Thyroid gland (tissue), 4 donors: ENCODE data around the gene DNAJC16. TPM values are rescaled to one million over a fixed set of nuclear protein-coding genes. Genes with fewer than 3 reads are reported as not detected.
"Not testable (repeated sequence)": the region's sequence is repeated elsewhere in the genome, so short reads cannot be mapped to it uniquely, and the experiment has no call there.

Experiments used
- DNase-seq, 2 donors: peaks; one replicate each; pipeline ENCODE4 v3.0.0-alpha.2; 2019
- H3K27ac ChIP-seq, 3 donors: fragments of 200-600 bp; sonication (generic); 1 replicate in 2 of 3; 2 replicates in 1 of 3; pipeline ENCODE4 v1.5.1; 2016 to 2019; ENCODE audit warnings: mild to moderate bottlenecking in 1 of 3, moderate library complexity in 1 of 3
- H3K27me3 ChIP-seq: fragments of 200-600 bp; sonication (generic); one replicate; pipeline ENCODE4 v1.5.1; 2019
- H3K36me3 ChIP-seq, 2 donors: fragments of 200-600 bp; sonication (generic); one replicate each; pipeline ENCODE4 v1.5.1; 2016 to 2019
- H3K4me1 ChIP-seq, 2 donors: fragments of 200-600 bp; sonication (generic); one replicate each; pipeline ENCODE4 v1.5.1; 2017 to 2019
- H3K4me3 ChIP-seq, 3 donors: fragments of 200-600 bp; sonication (generic); replicated peaks in 1 of 3; 1 replicate in 2 of 3; 2 replicates in 1 of 3; pipeline ENCODE4 v1.5.1; 2016; ENCODE audit warnings: mild to moderate bottlenecking in 1 of 3
- H3K9me3 ChIP-seq: fragments of 200-600 bp; sonication (generic); one replicate; pipeline ENCODE4 v1.5.1; 2017
- POLR2A ChIP-seq, 2 donors: fragments of 450-650 bp; IDR thresholded peaks; one replicate each; pipeline ENCODE4 v1.6.1; 2017; ENCODE audit warnings: antibody characterized with exemption in 2 of 2, mild to moderate bottlenecking in 2 of 2, moderate library complexity in 1 of 2
- WGBS, 2 donors: methylation state at CpG; one replicate each; pipeline ENCODE4 v1.1.5; 2017; 5-methylcytosine and 5-hydroxymethylcytosine counted together
- intact Hi-C: fragments of 100-400 bp; cut with DNase I; formaldehyde crosslinking; loops from one replicate; pipeline ENCODE4 v1.15.1; 2023
- total RNA-seq, 4 donors: library from RNA; depleted of rRNA; stranded (reverse); fragments of >200 nt; gene quantifications; one replicate each; pipeline ENCODE4 v1.2.3, GENCODE V29; 2016
- TF ChIP-seq, protein P1 (sequence below), 6 experiments: fragments of 200-600 bp in 3 of 6; fragments of 450-650 bp in 3 of 6; sonication (generic) in 3 of 6; IDR thresholded peaks; one replicate each; pipeline ENCODE4 v1.5.1; 2016 to 2019; ENCODE audit warnings: antibody characterized with exemption in 6 of 6, mild to moderate bottlenecking in 2 of 6, inconsistent platforms in 1 of 6, moderate library complexity in 1 of 6

DNAJC16 gene
- total RNA-seq, 4 donors from 2014 or later: 24.3 to 46.8 (median 29.7) TPM

DNA sequence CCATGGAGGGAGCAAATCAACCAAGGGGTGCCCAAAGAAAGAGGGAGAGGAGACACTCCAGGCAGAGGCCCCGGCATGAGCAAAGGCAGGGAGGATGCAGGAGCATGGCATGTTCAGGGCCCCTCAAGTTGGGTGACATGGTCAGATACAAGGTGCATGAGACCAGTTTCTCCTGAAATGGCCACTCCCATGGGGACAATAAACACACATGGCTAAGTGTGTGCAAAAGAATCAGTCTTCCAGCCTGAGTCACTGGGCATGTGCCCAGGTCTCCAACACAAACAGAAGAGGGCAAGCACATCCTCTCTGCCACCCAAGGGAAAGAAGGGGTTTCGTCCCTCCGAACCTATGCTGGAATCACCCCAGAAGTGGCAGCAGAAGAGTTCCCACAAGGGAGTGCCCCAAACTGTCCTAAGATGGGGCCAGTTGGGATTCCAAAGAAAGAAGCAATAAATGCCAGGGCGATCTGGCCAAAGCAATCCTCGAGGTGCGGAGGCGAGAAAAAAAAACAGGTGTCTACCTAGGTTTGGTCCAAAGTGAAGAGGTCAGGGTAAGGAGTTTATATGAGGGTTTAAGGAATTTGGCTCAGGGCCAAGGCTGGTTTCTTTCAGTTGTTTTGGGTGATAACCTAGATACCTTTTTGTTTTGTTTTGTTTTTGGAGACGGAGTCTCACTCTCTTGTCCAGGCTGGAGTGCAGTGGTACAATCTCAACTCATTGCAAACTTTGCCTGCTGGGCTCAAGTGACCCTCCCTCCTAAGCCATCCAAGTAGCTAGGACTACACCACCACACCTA is 15.8 kb upstream of the DNAJC16 start:
- DNase-seq: no peak
- no peaks in the 10 kb centered on the region for H3K9me3 ChIP-seq
- no peak overlapping the region for H3K27ac ChIP-seq
- H3K27me3 ChIP-seq: no peaks in the 10 kb centered on the region
- WGBS, 2 donors: 79 to 87% methylated on average over 8 of the region's 8 CpGs
- intact Hi-C loops: no loop called here
- no peak for TF ChIP-seq POLR2A (IDR thresholded peaks at IDR 0.05)
- TF ChIP-seq, protein P1, sequence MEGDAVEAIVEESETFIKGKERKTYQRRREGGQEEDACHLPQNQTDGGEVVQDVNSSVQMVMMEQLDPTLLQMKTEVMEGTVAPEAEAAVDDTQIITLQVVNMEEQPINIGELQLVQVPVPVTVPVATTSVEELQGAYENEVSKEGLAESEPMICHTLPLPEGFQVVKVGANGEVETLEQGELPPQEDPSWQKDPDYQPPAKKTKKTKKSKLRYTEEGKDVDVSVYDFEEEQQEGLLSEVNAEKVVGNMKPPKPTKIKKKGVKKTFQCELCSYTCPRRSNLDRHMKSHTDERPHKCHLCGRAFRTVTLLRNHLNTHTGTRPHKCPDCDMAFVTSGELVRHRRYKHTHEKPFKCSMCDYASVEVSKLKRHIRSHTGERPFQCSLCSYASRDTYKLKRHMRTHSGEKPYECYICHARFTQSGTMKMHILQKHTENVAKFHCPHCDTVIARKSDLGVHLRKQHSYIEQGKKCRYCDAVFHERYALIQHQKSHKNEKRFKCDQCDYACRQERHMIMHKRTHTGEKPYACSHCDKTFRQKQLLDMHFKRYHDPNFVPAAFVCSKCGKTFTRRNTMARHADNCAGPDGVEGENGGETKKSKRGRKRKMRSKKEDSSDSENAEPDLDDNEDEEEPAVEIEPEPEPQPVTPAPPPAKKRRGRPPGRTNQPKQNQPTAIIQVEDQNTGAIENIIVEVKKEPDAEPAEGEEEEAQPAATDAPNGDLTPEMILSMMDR (IDR thresholded peaks at IDR 0.05): no peak
- H3K36me3 ChIP-seq: no peaks in the 10 kb centered on the region
- H3K4me1 ChIP-seq: peaks cover 0 to 11% of the 10 kb centered on the region in 2 donors
- no peak overlapping the region for H3K4me3 ChIP-seq

GRCh38 chr1:15513192-15513591 is 13.5 kb upstream of the DNAJC16 start:
- Histone ChIP-seq H3K4me3 (no peak overlapping the region), H3K36me3 (peaks cover 0 to 5% of the 10 kb centered on the region in 2 donors), H3K27ac (no peak overlapping the region), H3K27me3 (no peaks in the 10 kb centered on the region), H3K4me1 (peaks cover 0 to 14% of the 10 kb centered on the region in 2 donors), H3K9me3 (no peaks in the 10 kb centered on the region)
- TF ChIP-seq POLR2A (IDR thresholded peaks at IDR 0.05): no peak
- TF ChIP-seq, protein P1 (IDR thresholded peaks at IDR 0.05): no peak
- intact Hi-C loops: no loop called here
- WGBS, 2 donors: 88 to 93% methylated on average over 4 of the region's 4 CpGs
- no peak for DNase-seq

DNA sequence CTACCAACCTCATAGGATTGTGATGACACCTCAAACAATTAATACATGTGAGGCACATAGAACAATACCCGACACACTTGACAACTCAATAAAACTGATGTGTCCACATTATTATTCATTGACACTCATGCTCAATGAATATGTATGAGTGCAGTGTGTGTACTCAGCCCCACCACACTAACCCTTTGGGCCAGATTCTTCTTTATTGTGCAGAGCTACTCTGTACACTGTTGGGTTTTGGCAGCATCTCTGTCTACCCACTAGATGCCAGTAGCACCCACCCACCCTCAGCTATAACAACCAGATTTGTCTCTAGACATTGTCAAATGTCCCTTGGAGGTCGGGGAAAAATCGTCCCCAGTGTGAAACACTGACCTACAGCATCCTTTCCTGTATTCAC is 12.7 kb upstream of the DNAJC16 start:
- H3K4me3 ChIP-seq: no peak overlapping the region
- no peak overlapping the region for H3K27ac ChIP-seq
- peaks cover 0 to 14% of the 10 kb centered on the region in 2 donors for H3K4me1 ChIP-seq
- DNase-seq: no peak
- intact Hi-C loops: no loop called here
- 96 to 97% methylated on average over 3 of the region's 3 CpGs for WGBS, 2 donors
- no peaks in the 10 kb centered on the region for H3K9me3 ChIP-seq
- TF ChIP-seq, protein P1 (IDR thresholded peaks at IDR 0.05): no peak
- no peak for TF ChIP-seq POLR2A (IDR thresholded peaks at IDR 0.05)
- peaks cover 0 to 5% of the 10 kb centered on the region in 2 donors for H3K36me3 ChIP-seq
- H3K27me3 ChIP-seq: no peaks in the 10 kb centered on the region

GRCh38 chr1:15514557-15514956 is 12.1 kb upstream of the DNAJC16 start:
- H3K27me3 ChIP-seq, intact Hi-C loops, H3K4me3 ChIP-seq, DNase-seq, H3K36me3 ChIP-seq, H3K27ac ChIP-seq, H3K9me3 ChIP-seq: not testable (repeated sequence)
- peaks cover 0 to 14% of the 10 kb centered on the region in 2 donors for H3K4me1 ChIP-seq
- 84 to 95% methylated on average over 5 of the region's 5 CpGs for WGBS, 2 donors

- WGBS, 2 donors: 71 to 72% methylated on average over 2 of the region's 2 CpGs
- intact Hi-C loops: no loop called here
- H3K4me3 ChIP-seq: no peak overlapping the region
- no peak for DNase-seq
- H3K27ac ChIP-seq: no peak overlapping the region
- no peak for TF ChIP-seq POLR2A (IDR thresholded peaks at IDR 0.05)
- TF ChIP-seq, protein P1 (IDR thresholded peaks at IDR 0.05): no peak
- no peaks in the 10 kb centered on the region for H3K9me3 ChIP-seq
- H3K4me1 ChIP-seq: peaks cover 0 to 14% of the 10 kb centered on the region in 2 donors
- peaks cover 0 to 5% of the 10 kb centered on the region in 2 donors for H3K36me3 ChIP-seq
- H3K27me3 ChIP-seq: no peaks in the 10 kb centered on the region
Measured at GRCh38 chr1:15515022-15515663, 11.5 kb upstream of the DNAJC16 start.
